CD4-positive, alpha-beta T cell treated with Interleukin-17A for 4 hours (primary cell): ENCODE data around the gene MAML1.
"Not testable (repeated sequence)": the region's sequence is repeated elsewhere in the genome, so short reads cannot be mapped to it uniquely, and the experiment has no call there.

Experiments used
- DNase-seq: peaks from one replicate; pipeline ENCODE4 v3.0.0-alpha.2; 2020; ENCODE audit warnings: mixed read lengths

MAML1 gene

GRCh38 chr5:179732412-179732917 lies at the start of gene MAML1:
Gene MAML1, plus strand, starts transcription at chr5:179732822. Its CDS starts 291 bp downstream, at chr5:179733113.
- peak; percentile 100 for DNase-seq

DNA sequence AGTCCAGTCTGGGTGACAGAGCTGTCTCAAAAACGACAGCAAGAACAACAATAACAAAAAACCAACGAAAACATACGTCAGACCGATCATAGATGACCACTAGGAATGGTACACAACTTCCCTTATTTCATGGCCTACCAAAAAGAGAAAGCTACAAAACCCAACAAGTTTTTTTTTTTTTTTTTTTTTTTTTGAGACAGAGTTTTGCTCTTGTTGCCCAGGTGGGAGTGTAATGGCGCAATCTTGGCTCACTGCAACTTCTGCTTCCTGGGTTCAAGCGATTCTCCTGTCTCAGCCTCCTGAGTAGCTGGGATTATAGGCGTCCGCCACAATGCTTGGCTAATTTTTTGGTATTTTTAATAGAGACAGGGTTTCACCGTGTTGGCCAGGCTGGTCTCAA lies 43.4 kb upstream of the MAML1 start:
- DNase-seq: not testable (repeated sequence)

- DNase-seq: no peak
Observed at GRCh38 chr5:179694561-179694960, 38.1 kb upstream of the MAML1 start.

DNA sequence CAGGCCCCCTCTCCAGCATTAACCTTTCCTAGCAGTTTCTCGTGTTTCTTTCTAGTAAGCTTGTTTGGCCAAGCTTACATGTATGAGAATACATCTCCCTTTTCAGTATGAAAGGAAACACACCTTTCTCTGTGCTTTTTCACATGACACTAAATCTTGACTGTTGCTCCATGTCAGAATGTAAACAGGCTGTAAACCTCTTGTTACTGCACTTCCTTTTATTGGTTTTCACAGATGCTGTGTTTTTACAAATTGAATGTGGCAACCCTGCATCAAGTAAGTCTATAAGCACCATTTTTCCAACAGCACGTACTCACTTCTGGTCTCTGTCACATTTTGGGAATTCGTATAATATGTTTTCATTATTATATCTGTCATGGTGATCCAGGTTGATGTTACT lies 36.0 kb upstream of the MAML1 start:
- no peak for DNase-seq

- no peak for DNase-seq
Observed at GRCh38 chr5:179697108-179697507, 35.5 kb upstream of the MAML1 start.

DNA sequence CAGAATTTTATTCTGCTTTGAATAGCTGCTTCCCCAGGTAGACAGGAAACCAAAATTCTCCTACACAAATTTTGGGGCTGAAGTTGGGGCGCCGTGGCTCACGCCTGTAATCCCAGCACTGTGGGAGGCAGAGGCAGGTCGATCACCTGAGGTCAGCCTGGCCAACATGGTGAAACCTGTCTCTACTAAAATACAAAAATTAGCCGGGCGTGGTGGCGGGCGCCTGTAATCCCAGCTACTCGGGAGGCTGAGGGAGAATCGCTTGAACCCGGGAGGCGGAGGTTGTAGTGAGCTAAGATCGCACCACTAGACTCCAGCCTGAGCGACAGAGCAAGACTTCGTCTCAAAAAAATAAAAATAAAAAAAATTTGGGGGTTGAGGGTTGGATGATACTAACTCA lies 35.1 kb upstream of the MAML1 start:
- not testable (repeated sequence) for DNase-seq

DNA sequence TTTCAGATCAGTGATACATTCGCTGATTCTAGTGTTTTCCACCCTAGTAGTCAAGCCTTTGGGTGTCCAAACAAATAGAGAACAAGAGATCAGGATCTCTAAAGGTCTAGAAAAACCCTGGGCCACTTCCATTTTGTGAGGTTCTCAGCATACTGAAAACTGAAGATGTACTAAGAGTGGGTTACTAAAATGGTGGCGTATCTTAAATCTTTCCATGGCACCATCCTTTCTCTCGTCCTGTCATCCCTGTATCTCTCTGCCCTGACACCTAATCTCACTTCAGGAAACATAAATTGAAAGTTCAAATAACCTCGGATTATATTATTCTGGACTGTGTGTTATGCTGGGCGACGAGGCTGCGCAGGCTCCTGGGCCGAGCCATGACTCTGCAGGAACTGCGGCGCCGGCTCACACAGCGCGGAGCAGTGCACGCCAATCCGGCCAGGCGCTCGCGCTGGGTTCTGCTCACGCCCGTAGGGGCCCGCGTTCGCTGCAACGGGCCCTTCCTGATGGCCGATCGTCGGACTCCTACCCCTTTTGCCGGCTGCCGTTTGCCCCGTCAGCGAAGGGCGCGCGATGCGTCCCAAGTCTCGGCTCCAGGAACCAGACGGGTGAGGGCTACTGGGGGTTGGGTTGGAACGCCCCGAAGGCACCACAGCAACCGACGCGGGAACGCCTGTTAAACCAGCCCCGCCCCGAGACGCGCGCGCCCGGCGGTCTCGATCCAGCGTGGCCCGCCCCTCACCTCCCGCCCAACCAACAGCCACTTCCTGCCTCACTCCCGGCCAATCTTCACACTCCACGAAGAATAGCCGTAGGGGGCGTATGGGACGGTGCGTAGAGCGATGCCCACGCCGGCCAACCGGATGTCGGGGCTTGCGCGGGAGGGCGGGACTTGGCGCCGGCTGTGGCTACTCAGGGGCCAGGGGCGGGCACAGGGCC lies 34.4 kb upstream of the MAML1 start:
- peak; percentile 98 for DNase-seq

GRCh38 chr5:179698935-179699615 lies 33.5 kb upstream of the MAML1 start, which contains the start of gene CANX:
Gene CANX, plus strand, starts transcription at chr5:179698967. Its CDS starts 6,715 bp downstream, at chr5:179705682.
- DNase-seq: no peak

- no peak for DNase-seq
Observed at GRCh38 chr5:179699616-179700237, 32.9 kb upstream of the MAML1 start.

GRCh38 chr5:179700401-179700918 lies 32.2 kb upstream of the MAML1 start:
- no peak for DNase-seq

- DNase-seq: no peak
Observed at GRCh38 chr5:179716286-179716685, 16.3 kb upstream of the MAML1 start.

- DNase-seq: no peak
Observed at GRCh38 chr5:179720222-179720621, 12.4 kb upstream of the MAML1 start.

GRCh38 chr5:179724163-179724562 lies 8.5 kb upstream of the MAML1 start:
- no peak for DNase-seq

GRCh38 chr5:179727106-179727505 lies 5.5 kb upstream of the MAML1 start:
- DNase-seq: no peak

DNA sequence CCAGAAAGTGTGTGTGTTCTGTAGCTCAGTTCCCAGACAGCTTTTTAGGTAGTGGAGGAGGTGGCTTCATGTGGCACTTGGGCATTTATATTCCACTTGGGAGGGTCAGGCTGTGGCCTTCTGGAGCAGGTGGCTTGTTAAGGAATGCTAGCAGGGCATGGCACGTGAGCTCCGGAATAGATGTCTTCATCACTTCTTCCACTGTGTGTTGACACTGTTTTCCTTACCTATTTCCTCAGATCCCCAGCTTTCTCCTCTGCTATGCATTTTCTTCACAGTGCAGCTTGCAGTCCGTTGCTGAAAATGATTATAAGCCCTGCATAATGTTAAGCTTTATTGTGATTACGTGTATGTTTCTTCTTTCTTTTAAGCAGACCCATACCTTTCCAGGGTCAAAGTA lies 3.3 kb upstream of the MAML1 start:
- DNase-seq: no peak

GRCh38 chr5:179729727-179730126 lies 2.9 kb upstream of the MAML1 start:
- no peak for DNase-seq

- no peak for DNase-seq
Observed at GRCh38 chr5:179730356-179730755, 2.3 kb upstream of the MAML1 start.

DNA sequence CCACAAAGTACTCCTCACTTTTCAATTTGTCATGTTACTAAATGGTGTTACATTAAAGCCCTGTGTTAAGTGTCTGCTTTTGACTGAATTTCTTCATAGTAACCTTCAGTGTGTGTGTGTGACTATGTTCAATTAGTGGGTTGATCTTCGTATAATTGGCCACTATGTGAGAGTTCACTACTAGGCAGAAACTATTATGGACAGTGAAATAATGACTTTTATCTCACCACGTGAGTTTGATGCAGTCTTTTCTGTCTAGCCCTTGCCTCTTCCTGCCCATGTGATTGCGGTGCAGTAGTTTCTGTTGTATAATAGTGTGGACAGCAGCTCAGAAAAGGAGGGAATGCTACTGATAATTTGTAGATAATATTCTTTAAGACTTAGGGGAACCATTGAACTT lies 1.8 kb upstream of the MAML1 start:
- no peak for DNase-seq

GRCh38 chr5:179731791-179732411 lies 721 bp upstream of the MAML1 start:
- DNase-seq: peak; percentile 8

DNA sequence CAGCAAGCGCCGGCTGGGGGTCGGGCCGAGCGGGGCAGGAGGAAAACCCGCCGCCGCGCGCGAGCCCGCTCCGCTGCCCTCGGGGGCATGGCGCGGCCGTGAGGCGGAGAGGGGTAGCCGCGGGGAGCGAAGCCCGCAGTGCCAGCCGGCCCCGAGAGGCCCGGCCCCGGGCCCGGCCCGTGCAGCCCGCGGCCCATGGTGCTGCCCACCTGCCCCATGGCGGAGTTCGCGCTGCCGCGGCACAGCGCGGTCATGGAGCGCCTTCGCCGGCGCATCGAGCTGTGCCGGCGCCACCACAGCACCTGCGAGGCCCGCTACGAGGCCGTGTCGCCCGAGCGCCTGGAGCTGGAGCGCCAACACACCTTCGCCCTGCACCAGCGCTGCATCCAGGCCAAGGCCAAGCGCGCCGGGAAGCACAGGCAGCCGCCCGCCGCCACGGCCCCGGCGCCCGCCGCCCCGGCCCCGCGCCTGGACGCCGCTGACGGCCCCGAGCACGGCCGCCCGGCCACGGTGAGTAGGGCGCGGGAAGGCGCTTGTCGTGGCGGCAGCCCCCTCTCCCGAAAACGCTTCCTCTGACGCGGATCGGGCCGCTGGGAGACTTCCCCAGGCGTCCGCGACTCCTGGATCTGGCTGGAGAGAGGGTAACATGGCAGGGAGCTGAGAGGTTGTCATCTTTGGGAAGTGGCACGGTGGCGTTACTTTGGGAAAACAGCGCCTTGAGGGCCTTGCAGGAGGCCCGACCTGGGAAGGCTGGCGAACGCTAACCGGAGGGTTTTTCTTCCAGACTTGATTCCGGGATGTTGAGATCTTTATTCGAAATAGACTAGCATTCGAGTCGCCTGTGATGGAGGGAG lies 523 bp downstream of the MAML1 start:
- peak; percentile 54 for DNase-seq

DNA sequence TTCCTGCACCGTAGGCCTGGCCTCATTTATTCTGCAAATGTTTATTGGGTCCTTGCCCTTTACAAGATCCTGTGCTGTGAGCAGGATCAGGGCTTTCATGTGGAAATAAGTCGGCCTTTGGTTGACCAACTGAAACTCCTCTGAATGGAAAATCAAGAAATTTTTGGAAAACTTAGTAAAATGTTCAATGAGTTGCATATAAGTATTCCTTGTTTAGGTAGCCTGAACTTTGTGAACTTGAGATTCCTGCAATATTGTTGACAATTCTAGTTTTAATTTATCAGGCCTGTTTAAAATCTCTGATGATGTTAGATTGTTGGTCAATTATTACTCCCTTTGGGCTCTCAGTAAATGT lies 1.1 kb downstream of the MAML1 start:
- DNase-seq: no peak
